Smooth muscle cell (in vitro differentiated cells): Measurements from ENCODE around the gene GNAI3. TPM values are rescaled to one million over a fixed set of nuclear protein-coding genes. Genes with fewer than 3 reads are reported as not detected.

Experiments
- DNase-seq: peaks from one replicate; lab custom pipeline; 2025; ENCODE audit not compliant: unreplicated experiment; lab: John Stamatoyannopoulos, UW
- H2AFZ ChIP-seq: fragments of 200-600 bp; sonication (generic); 2 replicates; pipeline ENCODE4 v1.6.0; 2016; ENCODE audit warnings: antibody characterized with exemption, low read depth, mild to moderate bottlenecking
- H3F3A ChIP-seq: fragments of 200-600 bp; sonication (generic); 2 replicates; pipeline ENCODE4 v1.6.0; 2017; ENCODE audit warnings: antibody characterized with exemption, low read depth
- H3K27ac ChIP-seq: fragments of 200-600 bp; sonication (generic); 2 replicates; pipeline ENCODE4 v1.5.1; 2016; ENCODE audit warnings: low read depth, mild to moderate bottlenecking
- H3K27me3 ChIP-seq: fragments of 200-600 bp; sonication (generic); 2 replicates; pipeline ENCODE4 v1.6.1; 2016; ENCODE audit warnings: low read depth, mild to moderate bottlenecking
- H3K36me3 ChIP-seq: fragments of 200-600 bp; sonication (generic); 2 replicates; pipeline ENCODE4 v1.5.1; 2016; ENCODE audit warnings: low read depth
- H3K4me1 ChIP-seq: fragments of 200-600 bp; sonication (generic); 2 replicates; pipeline ENCODE4 v1.5.1; 2016; ENCODE audit warnings: low read depth
- H3K4me2 ChIP-seq: fragments of 200-600 bp; sonication (generic); 2 replicates; pipeline ENCODE4 v1.6.0; 2016; ENCODE audit warnings: mild to moderate bottlenecking
- H3K4me3 ChIP-seq: fragments of 200-600 bp; sonication (generic); 2 replicates; pipeline ENCODE4 v1.5.1; 2016; ENCODE audit warnings: mild to moderate bottlenecking
- H3K79me2 ChIP-seq: fragments of 200-600 bp; sonication (generic); 2 replicates; pipeline ENCODE4 v1.6.0; 2016; ENCODE audit warnings: low read depth, mild to moderate bottlenecking
- H3K9ac ChIP-seq: fragments of 200-600 bp; sonication (generic); 2 replicates; pipeline ENCODE4 v1.6.0; 2016; ENCODE audit warnings: low read depth
- H3K9me3 ChIP-seq: fragments of 200-600 bp; sonication (generic); replicated peaks from 2 replicates; pipeline ENCODE4 v1.5.1; 2016; ENCODE audit warnings: low read depth
- H4K20me1 ChIP-seq: fragments of 200-600 bp; sonication (generic); 2 replicates; pipeline ENCODE4 v1.6.0; 2016; ENCODE audit warnings: low read depth
- CTCF ChIP-seq: fragments of 200-600 bp; sonication (generic); IDR thresholded peaks from 2 replicates; pipeline ENCODE4 v1.5.1; 2017; ENCODE audit warnings: borderline replicate concordance, mild to moderate bottlenecking, antibody characterized with exemption; ENCODE audit not compliant: insufficient read depth, poor library complexity, severe bottlenecking
- WGBS: methylation state at CpG from one replicate; pipeline ENCODE4 v1.1.7; 2016; ENCODE audit warnings: low lambda C conversion rate; 5-methylcytosine and 5-hydroxymethylcytosine counted together
- polyA plus RNA-seq: library from polyadenylated mRNA; unstranded; fragments of >200 nt; fragmentation: Nextera tagmentation; extraction: Ambion mirVana; gene quantifications from 2 replicates; pipeline ENCODE4 v1.2.1, GENCODE V29; 2016
- total RNA-seq: library from RNA; depleted of rRNA; stranded (reverse); fragments of >200 nt; gene quantifications from 2 replicates; pipeline ENCODE4 v1.2.3, GENCODE V29; 2014

The GNAI3 gene
- total and polyA plus RNA-seq, 2 experiments from 2014 or later = 11.4 to 15.4 TPM

GRCh38 chr1:109655615-109656519 lies 107.5 kb downstream of the GNAI3 start, which contains the start of gene GSTM4:
GSTM4 (plus strand) TSS chr1:109656099; CDS start chr1:109656390, 291 bp downstream.
- Histone ChIP-seq H3K27ac (peak within 1 kb of the TSS; percentile 36), H3K4me1 (no peaks in the 10 kb centered on the region), H3K4me2 (peak within 1 kb of the TSS; percentile 89), H2AFZ (peak within 1 kb of the TSS; percentile 86), H3K36me3 (no peaks in the 10 kb centered on the region), H3F3A (no peaks in the 10 kb centered on the region), H3K9ac (peak within 1 kb of the TSS; percentile 36), H3K79me2 (no peaks in the 10 kb centered on the region), H4K20me1 (no peaks in the 10 kb centered on the region), H3K27me3 (peaks cover 16% of the 10 kb centered on the region), H3K4me3 (peak within 1 kb of the TSS; percentile 68), H3K9me3 (no peaks in the 10 kb centered on the region)
- TF ChIP-seq CTCF = no peak
- DNase-seq = peak; percentile 58
- whole genome bisulfite sequencing = 4% methylated on average over 54 of the region's 54 CpGs

GRCh38 chr1:109657395-109657794 lies 109.0 kb downstream of the GNAI3 start:
- no peaks in the 10 kb centered on the region for H3K9me3 ChIP-seq
- H4K20me1 ChIP-seq = no peaks in the 10 kb centered on the region
- H3K4me3 ChIP-seq = no peak overlapping the region
- no peak for TF ChIP-seq CTCF
- no peak overlapping the region for H3K27ac ChIP-seq
- peaks cover under 1% of the 10 kb centered on the region for H3K27me3 ChIP-seq
- no peaks in the 10 kb centered on the region for H3K79me2 ChIP-seq
- H3K36me3 ChIP-seq = no peaks in the 10 kb centered on the region
- H3F3A ChIP-seq = no peaks in the 10 kb centered on the region
- no peak overlapping the region for H2AFZ ChIP-seq
- DNase-seq = no peak
- no peak overlapping the region for H3K4me2 ChIP-seq
- 100% methylated on average over 4 of the region's 4 CpGs for WGBS
- no peaks in the 10 kb centered on the region for H3K4me1 ChIP-seq
- no peak overlapping the region for H3K9ac ChIP-seq

- no peaks in the 10 kb centered on the region for H3K79me2 ChIP-seq
- no peak overlapping the region for H3K9ac ChIP-seq
- H3K4me3 ChIP-seq = no peak overlapping the region
- TF ChIP-seq CTCF = no peak
- no peak overlapping the region for H2AFZ ChIP-seq
- no peaks in the 10 kb centered on the region for H3K27me3 ChIP-seq
- H3K36me3 ChIP-seq = no peaks in the 10 kb centered on the region
- DNase-seq = no peak
- WGBS = 95% methylated on average over 7 of the region's 7 CpGs
- H3K9me3 ChIP-seq = no peaks in the 10 kb centered on the region
- H3K4me1 ChIP-seq = no peaks in the 10 kb centered on the region
- H3K4me2 ChIP-seq = no peak overlapping the region
- H4K20me1 ChIP-seq = no peaks in the 10 kb centered on the region
- no peaks in the 10 kb centered on the region for H3F3A ChIP-seq
- no peak overlapping the region for H3K27ac ChIP-seq
Measured at GRCh38 chr1:109657970-109658369, 109.6 kb downstream of the GNAI3 start.
